ENCODE measurements around the gene VSTM4. TPM values are rescaled to one million over a fixed set of nuclear protein-coding genes. Genes with fewer than 3 reads are reported as not detected.

VSTM4 gene
- total and polyA plus RNA-seq, 2 donors (not counting 1 experiment from before 2014, with no cell fraction given) = not detected

- Histone ChIP-seq H3K27me3 (replicated peaks in 1 of 4; ENCODE audit: control extremely low read depth in 1 of 4, control insufficient read depth in 3 of 4, insufficient read depth in 4 of 4, low read length in 3 of 4) (peaks cover 0 to 10% (median 0%) of the 10 kb centered on the region in 4 experiments), H3K4me1 (ENCODE audit: control insufficient read depth in 2 of 2, insufficient read depth in 2 of 2, low read length in 2 of 2) (no peaks in the 10 kb centered on the region), H3K36me3 (replicated peaks in 1 of 2; ENCODE audit: control extremely low read depth in 1 of 2, control insufficient read depth in 1 of 2, extremely low read depth in 1 of 2, insufficient read depth in 2 of 2, low read length in 1 of 2) (no peaks in the 10 kb centered on the region), H3K4me3 (ENCODE audit: control extremely low read depth in 1 of 5, extremely low read depth in 1 of 5, insufficient read depth in 1 of 5, low read depth in 2 of 5, low read length in 4 of 5) (no peak overlapping the region), H3K4me2 (replicated peaks; ENCODE audit: low read depth, low read length, poor library complexity, severe bottlenecking) (no peak overlapping the region), H3K27ac (ENCODE audit: low read length in 2 of 2) (no peak overlapping the region), H3K9me3 (ENCODE audit: control extremely low read depth in 1 of 3, control insufficient read depth in 2 of 3, insufficient read depth in 1 of 3, low read length in 2 of 3) (peaks cover 0 to 15% (median 0%) of the 10 kb centered on the region in 3 donors), H2AFZ (ENCODE audit: insufficient read depth, low read depth, low read length, poor library complexity, severe bottlenecking) (no peak overlapping the region), H3K79me2 (ENCODE audit: control insufficient read depth, insufficient read depth, low read length) (no peaks in the 10 kb centered on the region), H3K9ac (ENCODE audit: low read length) (no peak overlapping the region), H4K20me1 (ENCODE audit: control insufficient read depth, insufficient read depth, low read length, poor library complexity, severe bottlenecking) (no peaks in the 10 kb centered on the region)
- WGBS (ENCODE audit: insufficient coverage) = 88% methylated on average over 1 of the region's 2 CpGs
- Mint-ChIP-seq H3K4me1 (no peaks in the 10 kb centered on the region), H3K4me3 (no peak overlapping the region), H3K9me3 (ENCODE audit: insufficient read depth) (peaks cover 6% of the 10 kb centered on the region), H3K27me3 (peaks cover 29% of the 10 kb centered on the region), H3K27ac (no peak overlapping the region)
- no peak for DNase-seq
- intact Hi-C loops (cut with micrococcal nuclease) = no loop called here
- ATAC-seq (ENCODE audit: low read depth) = no peak
- TF ChIP-seq, protein P1, sequence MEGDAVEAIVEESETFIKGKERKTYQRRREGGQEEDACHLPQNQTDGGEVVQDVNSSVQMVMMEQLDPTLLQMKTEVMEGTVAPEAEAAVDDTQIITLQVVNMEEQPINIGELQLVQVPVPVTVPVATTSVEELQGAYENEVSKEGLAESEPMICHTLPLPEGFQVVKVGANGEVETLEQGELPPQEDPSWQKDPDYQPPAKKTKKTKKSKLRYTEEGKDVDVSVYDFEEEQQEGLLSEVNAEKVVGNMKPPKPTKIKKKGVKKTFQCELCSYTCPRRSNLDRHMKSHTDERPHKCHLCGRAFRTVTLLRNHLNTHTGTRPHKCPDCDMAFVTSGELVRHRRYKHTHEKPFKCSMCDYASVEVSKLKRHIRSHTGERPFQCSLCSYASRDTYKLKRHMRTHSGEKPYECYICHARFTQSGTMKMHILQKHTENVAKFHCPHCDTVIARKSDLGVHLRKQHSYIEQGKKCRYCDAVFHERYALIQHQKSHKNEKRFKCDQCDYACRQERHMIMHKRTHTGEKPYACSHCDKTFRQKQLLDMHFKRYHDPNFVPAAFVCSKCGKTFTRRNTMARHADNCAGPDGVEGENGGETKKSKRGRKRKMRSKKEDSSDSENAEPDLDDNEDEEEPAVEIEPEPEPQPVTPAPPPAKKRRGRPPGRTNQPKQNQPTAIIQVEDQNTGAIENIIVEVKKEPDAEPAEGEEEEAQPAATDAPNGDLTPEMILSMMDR (IDR thresholded peaks at IDR 0.05) = no peak
- no peak for TF ChIP-seq EZH2 (IDR thresholded peaks at IDR 0.05; ENCODE audit: borderline replicate concordance, insufficient read depth, low read depth, low read length, poor library complexity, severe bottlenecking)
- ChIA-PET CTCF (interaction anchor here (1.3 kb wide), 1 partner anchor 12 kb away, joined by 3 read pairs; no protein-coding TSS in a partner anchor), POLR2A (no interaction called here)
These were observed 26.2 kb downstream of the VSTM4 start for GRCh38 chr10:49089152-49089551.

DNA sequence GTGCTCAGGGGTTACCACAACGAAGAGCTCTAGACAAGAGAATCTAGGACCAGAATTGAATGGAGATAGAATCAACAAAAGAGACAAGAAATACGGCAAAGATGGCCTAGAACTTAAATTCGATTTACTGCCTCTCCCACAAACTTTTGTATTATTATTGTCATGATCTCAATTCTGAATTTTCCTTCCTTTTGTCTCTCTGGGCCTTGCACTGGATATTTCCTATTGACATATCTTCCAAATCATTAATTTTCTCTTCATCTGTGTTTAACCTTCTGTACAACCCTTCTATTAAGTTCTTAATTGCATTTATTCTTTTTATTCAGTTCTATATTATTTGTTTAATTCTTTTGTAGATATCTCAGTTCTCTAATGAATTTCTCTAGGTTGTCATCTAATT lies 28.4 kb downstream of the VSTM4 start:
- no peak for ATAC-seq (ENCODE audit: low read depth)
- ChIA-PET POLR2A (no interaction called here), CTCF (no interaction called here)
- peaks cover 6% of the 10 kb centered on the region for H3K9me3 Mint-ChIP-seq (ENCODE audit: insufficient read depth)
- H3K27me3 Mint-ChIP-seq = peaks cover 19% of the 10 kb centered on the region
- H3K9ac ChIP-seq (ENCODE audit: low read length) = no peak overlapping the region
- H3K27me3 ChIP-seq (replicated peaks in 1 of 4; ENCODE audit: control extremely low read depth in 1 of 4, control insufficient read depth in 3 of 4, insufficient read depth in 4 of 4, low read length in 3 of 4) = peaks cover 0 to 10% (median 0%) of the 10 kb centered on the region in 4 experiments
- H3K4me3 Mint-ChIP-seq = no peak overlapping the region
- H2AFZ ChIP-seq (ENCODE audit: insufficient read depth, low read depth, low read length, poor library complexity, severe bottlenecking) = no peak overlapping the region
- TF ChIP-seq, protein P1 (IDR thresholded peaks at IDR 0.05) = no peak
- no peak for TF ChIP-seq EZH2 (IDR thresholded peaks at IDR 0.05; ENCODE audit: borderline replicate concordance, insufficient read depth, low read depth, low read length, poor library complexity, severe bottlenecking)
- H3K27ac Mint-ChIP-seq = no peak overlapping the region
- H3K4me1 Mint-ChIP-seq = no peaks in the 10 kb centered on the region
- no peaks in the 10 kb centered on the region for H3K79me2 ChIP-seq (ENCODE audit: control insufficient read depth, insufficient read depth, low read length)
- no peak for DNase-seq
- no peaks in the 10 kb centered on the region for H4K20me1 ChIP-seq (ENCODE audit: control insufficient read depth, insufficient read depth, low read length, poor library complexity, severe bottlenecking)
- intact Hi-C loops (cut with micrococcal nuclease) = no loop called here
- H3K4me3 ChIP-seq (ENCODE audit: control extremely low read depth in 1 of 5, extremely low read depth in 1 of 5, insufficient read depth in 1 of 5, low read depth in 2 of 5, low read length in 4 of 5) = no peak overlapping the region
- H3K36me3 ChIP-seq (replicated peaks in 1 of 2; ENCODE audit: control extremely low read depth in 1 of 2, control insufficient read depth in 1 of 2, extremely low read depth in 1 of 2, insufficient read depth in 2 of 2, low read length in 1 of 2) = no peaks in the 10 kb centered on the region
- no peak overlapping the region for H3K4me2 ChIP-seq (replicated peaks; ENCODE audit: low read depth, low read length, poor library complexity, severe bottlenecking)
- no peak overlapping the region for H3K27ac ChIP-seq (ENCODE audit: low read length in 2 of 2)
- WGBS (ENCODE audit: insufficient coverage) = no CpG with 5 or more reads among the region's 3 CpGs
- peaks cover 0 to 15% (median 0%) of the 10 kb centered on the region in 3 donors for H3K9me3 ChIP-seq (ENCODE audit: control extremely low read depth in 1 of 3, control insufficient read depth in 2 of 3, insufficient read depth in 1 of 3, low read length in 2 of 3)
- H3K4me1 ChIP-seq (ENCODE audit: control insufficient read depth in 2 of 2, insufficient read depth in 2 of 2, low read length in 2 of 2) = no peaks in the 10 kb centered on the region

Data from B cell (primary cell).